WTC11 (cell line): Measurements from ENCODE around the gene RUFY3. TPM values are rescaled to one million over a fixed set of nuclear protein-coding genes. Genes with fewer than 3 reads are reported as not detected.
A peak's percentile ranks its signal among the peaks of the same experiment; 100 is the strongest.

ENCODE experiments used
- ARID4B ChIP-seq: sonication (generic); formaldehyde crosslinking; IDR thresholded peaks from 2 replicates; pipeline ENCODE4 v1.8.0; 2023; ENCODE audit warnings: missing genetic modification reagents, mild to moderate bottlenecking, borderline replicate concordance
- E2F4 ChIP-seq: sonication (generic); formaldehyde crosslinking; IDR thresholded peaks from 2 replicates; pipeline ENCODE4 v1.8.1; 2022; ENCODE audit warnings: low read depth, mild to moderate bottlenecking, moderate library complexity, missing genetic modification reagents, borderline replicate concordance
- FOXP4 ChIP-seq: sonication (generic); formaldehyde crosslinking; IDR thresholded peaks from 2 replicates; pipeline ENCODE4 v1.8.0; 2022; ENCODE audit warnings: mild to moderate bottlenecking, missing genetic modification reagents
- MAX ChIP-seq: sonication (generic); formaldehyde crosslinking; IDR thresholded peaks from 2 replicates; pipeline ENCODE4 v1.8.0; 2022; ENCODE audit warnings: mild to moderate bottlenecking, missing genetic modification reagents
- MYBL2 ChIP-seq: sonication (generic); formaldehyde crosslinking; IDR thresholded peaks from 2 replicates; pipeline ENCODE4 v1.8.1; 2023; ENCODE audit warnings: mild to moderate bottlenecking, moderate library complexity, missing genetic modification reagents
- NFYB ChIP-seq: sonication (generic); formaldehyde crosslinking; conservative IDR thresholded peaks from 2 replicates; pipeline ENCODE4 v1.8.0; 2022; ENCODE audit warnings: low read depth, missing genetic modification reagents
- SMAD3 ChIP-seq: sonication (generic); formaldehyde crosslinking; IDR thresholded peaks from 2 replicates; pipeline ENCODE4 v1.8.0; 2022; ENCODE audit warnings: missing genetic modification reagents, mild to moderate bottlenecking, borderline replicate concordance
- STAT6 ChIP-seq: sonication (generic); formaldehyde crosslinking; conservative IDR thresholded peaks from 2 replicates; pipeline ENCODE4 v1.8.1; 2023; ENCODE audit warnings: mild to moderate bottlenecking, low read depth, missing genetic modification reagents, moderate library complexity
- TEAD1 ChIP-seq: sonication (generic); formaldehyde crosslinking; IDR thresholded peaks from 2 replicates; pipeline ENCODE4 v1.8.0; 2022; ENCODE audit warnings: mild to moderate bottlenecking, missing genetic modification reagents
- USF1 ChIP-seq: sonication (generic); formaldehyde crosslinking; IDR thresholded peaks from 2 replicates; pipeline ENCODE4 v1.8.0; 2022; ENCODE audit warnings: mild to moderate bottlenecking, missing genetic modification reagents
- ZNF317 ChIP-seq: sonication (generic); formaldehyde crosslinking; IDR thresholded peaks from 2 replicates; pipeline ENCODE4 v1.8.1; 2023; ENCODE audit warnings: low read depth, mild to moderate bottlenecking, moderate library complexity, missing genetic modification reagents, borderline replicate concordance
- ZNF512 ChIP-seq: sonication (generic); formaldehyde crosslinking; IDR thresholded peaks from 2 replicates; pipeline ENCODE4 v1.8.1; 2022; ENCODE audit warnings: missing genetic modification reagents, borderline replicate concordance
- total RNA-seq: library from RNA; stranded (reverse); gene quantifications from 3 replicates; pipeline ENCODE4 v1.2.3, GENCODE V29; 2021

RUFY3 gene
- total RNA-seq, 1 experiment from 2014 or later: 49.0 TPM

- TF ChIP-seq USF1 (CRISPR knock-in tag) (peak; percentile 30; the same call in 1 of the 2 replicates), NFYB (CRISPR knock-in tag) (0 out of 2 replicates have a peak, but pooled peaks have one; percentile 14), FOXP4 (peak; percentile 57; the same call in 1 of the 2 replicates), STAT6 (CRISPR knock-in tag) (no peak), E2F4 (CRISPR knock-in tag) (no peak; the same call in none of the 2 replicates), SMAD3 (CRISPR knock-in tag) (peak; percentile 73; the same call in 1 of the 2 replicates), MAX (CRISPR knock-in tag) (peak; percentile 62; the same call in 1 of the 2 replicates), ZNF512 (CRISPR knock-in tag) (0 out of 2 replicates have a peak, but pooled peaks have one; percentile 60), ZNF317 (peak; percentile 48; the same call in 1 of the 2 replicates), ARID4B (CRISPR knock-in tag) (peak; percentile 29; the same call in 1 of the 2 replicates), MYBL2 (CRISPR knock-in tag) (peak; percentile 32; the same call in 1 of the 2 replicates), TEAD1 (CRISPR knock-in tag) (0 out of 2 replicates have a peak, but pooled peaks have one; percentile 13)
These were observed 117.9 kb downstream of the RUFY3 start, which contains the start of gene GRSF1 (continued) for GRCh38 chr4:70839589-70840093.
